M059J (cell line): ENCODE measurements around the gene NOL4L. TPM values are rescaled to one million over a fixed set of nuclear protein-coding genes. Genes with fewer than 3 reads are reported as not detected.

Experiments
- DNase-seq: peaks from one replicate; pipeline ENCODE4 v3.0.0-alpha.2; 2012; ENCODE audit warnings: low read depth
- total RNA-seq: library from RNA; depleted of rRNA; stranded (reverse); fragments of >200 nt; shearing (Covaris generic); gene quantifications from 2 replicates; pipeline ENCODE4 v1.2.3, GENCODE V29; 2014

Gene NOL4L
- total RNA-seq, 1 experiment from 2014 or later, result 14.2 TPM

DNA sequence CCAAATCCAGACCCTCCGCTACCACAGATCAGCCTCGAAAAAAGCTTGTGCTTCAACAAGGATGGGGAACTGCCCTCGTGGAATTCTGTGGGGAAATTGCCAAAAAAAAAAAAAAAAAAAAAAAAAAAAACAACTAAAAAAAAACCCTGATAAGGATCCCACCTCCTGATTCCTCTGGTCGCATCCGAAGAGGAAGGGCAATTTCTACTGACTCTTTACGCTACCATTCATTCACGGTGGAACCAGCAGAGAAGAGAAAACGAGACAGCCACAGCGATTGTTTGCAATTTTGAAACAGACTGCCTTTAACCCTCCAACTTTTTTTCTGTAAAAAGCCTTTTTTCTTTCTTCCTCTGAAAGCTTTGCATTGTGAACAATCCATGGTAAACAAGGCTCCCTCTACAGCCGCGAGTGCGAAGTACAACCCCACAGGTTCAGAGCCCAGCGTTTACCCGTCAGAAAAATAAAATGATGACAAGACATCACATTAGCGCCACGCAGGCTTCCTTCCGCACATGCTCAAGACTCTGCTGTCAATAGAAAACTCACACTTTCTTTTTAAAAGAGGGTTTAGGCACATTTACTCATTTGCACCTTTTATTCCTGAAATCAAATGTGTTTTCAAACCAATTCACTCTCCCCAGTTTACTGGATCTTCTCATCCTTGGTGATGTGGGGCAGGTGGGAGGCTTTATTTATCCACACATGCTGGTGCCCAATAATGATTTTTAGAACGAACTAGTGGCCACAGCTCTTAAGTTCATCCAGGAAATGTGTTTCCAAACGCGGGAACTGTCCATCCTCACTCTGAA is 100.0 kb downstream of the NOL4L start:
- peak; percentile 86 for DNase-seq

DNA sequence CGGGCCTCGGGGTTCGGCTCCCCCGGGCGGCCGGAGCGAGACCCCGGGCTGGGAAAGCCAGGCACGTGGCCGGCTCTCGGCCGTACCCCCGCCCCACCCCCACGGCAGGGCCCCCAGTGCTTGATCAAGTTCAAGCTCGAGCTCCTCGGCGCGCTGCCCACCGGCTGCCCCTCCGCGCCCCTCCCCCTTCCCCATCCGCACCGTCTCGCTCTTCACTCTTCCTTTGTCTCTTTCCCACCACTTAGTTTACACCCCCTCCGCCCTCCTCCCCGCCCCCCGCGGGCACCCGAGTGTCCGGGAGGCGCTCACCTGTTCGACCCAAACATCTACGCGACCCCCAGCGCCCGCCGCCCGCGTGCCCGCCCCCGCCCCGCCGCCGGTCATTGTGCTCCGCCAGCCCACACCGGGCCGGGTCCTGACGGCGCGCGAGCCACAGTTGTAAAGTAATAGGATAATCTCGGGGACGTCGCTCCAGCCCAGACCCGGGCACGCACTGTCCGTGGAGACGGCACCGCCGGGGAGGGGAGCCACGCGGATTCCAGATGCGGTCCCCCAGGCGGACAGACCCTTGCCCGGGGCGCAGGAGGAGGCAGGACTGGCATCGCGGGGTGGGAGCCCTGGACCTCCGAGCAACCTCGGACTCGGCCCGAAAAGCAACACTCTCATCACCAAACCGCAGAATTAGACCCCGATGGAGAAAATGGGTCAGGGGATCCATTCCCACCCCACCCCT is 100.7 kb downstream of the NOL4L start:
- peak; percentile 40 for DNase-seq

DNA sequence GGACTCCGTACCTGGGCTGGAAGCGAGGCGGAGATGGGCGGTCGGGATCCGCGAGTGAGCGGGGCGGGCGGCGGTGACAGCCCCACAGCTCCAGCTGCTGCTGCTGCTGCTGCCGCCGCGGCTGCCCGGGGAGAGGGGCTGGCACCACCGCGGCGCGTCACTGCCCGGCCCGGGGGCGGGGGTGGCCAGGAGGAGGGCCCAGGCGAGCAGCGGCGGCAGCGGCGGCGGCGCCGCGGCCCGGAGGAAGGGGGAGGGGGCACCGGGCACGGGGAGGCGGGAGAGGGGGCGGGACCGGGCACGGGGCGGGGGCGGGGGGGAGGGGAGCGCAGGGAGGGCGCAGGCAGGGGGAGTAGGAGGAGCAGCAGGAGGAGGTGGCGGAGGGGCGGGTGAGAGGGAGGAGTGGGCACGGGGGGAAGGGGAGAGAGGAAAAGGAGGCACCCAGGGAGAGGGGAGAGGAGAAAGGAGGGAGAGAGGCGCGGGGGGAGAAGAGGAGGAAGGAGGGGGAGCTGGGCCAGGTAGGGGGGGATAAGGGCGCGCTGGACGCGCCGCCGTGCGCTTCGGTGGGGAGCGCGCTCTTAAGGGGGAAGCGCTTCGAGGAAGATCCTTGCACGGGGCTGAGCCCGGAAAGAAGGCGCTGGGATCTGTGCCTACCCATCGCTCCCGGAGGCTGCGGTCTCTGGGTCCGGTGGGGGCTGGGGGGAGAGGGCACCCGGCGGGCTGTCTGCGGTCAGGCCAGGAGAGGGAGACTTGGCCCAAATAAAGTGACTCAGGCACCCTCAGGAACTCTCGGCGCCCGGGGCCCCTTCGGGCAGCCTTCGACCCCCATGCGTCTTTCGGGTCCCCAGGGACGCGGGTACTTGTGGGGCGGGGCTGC is 101.5 kb downstream of the NOL4L start:
- peak; percentile 95 for DNase-seq

DNA sequence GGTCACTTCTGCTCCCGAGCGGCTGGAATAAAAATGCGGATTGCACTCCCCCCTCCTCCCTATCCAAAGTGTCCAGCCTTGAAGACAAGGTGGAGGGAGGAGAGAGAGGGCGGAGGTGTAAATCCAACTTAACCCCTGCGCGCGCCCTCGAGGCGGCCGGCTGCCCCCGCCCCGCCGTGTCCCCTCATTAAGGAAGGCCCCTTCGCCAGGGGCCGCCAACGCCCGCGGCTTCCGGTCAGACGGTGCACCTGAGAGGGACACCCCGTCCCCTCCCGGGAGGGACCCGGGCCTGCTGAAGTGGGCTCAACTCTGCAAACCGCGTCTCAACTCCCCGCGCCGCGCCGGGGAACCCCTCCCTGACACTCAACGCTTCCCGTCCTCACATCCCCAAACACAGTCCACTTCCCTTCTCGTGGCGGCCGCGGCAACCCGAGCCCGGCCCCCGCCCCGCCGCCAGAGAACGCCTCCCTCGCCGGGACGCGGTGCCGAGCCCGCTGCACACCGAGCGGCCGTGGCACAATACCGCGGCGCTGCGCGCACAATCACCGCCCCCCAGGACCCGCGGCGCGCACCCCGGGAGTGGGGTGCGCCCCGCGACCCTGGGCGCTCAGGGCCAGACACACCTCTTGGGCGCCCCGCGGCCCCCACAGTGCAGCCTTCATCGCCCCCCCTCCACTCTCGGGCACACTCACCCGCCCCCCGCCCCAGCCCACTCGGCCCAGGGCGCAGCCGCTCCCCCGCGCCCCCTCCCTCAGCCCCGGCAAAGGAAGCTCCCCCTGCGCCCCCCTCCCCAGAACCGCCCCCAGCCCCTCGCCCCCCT is 102.5 kb downstream of the NOL4L start:
- peak; percentile 41 for DNase-seq

DNA sequence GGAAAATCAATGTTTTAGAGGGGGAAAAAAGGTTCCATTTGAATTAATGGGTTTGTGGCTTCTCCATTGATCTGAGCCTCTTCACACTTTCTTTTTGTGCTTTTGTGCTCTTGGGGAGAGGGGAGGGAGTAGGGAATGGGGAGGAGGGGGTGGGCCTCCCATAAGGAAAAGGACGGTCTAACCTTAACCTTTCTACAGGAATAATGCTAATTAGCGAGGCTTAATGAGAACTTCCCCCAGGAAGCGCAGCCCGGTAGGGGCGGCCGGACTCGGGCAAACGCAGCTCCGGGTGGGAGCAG is 103.0 kb downstream of the NOL4L start:
- DNase-seq, result no peak

DNA sequence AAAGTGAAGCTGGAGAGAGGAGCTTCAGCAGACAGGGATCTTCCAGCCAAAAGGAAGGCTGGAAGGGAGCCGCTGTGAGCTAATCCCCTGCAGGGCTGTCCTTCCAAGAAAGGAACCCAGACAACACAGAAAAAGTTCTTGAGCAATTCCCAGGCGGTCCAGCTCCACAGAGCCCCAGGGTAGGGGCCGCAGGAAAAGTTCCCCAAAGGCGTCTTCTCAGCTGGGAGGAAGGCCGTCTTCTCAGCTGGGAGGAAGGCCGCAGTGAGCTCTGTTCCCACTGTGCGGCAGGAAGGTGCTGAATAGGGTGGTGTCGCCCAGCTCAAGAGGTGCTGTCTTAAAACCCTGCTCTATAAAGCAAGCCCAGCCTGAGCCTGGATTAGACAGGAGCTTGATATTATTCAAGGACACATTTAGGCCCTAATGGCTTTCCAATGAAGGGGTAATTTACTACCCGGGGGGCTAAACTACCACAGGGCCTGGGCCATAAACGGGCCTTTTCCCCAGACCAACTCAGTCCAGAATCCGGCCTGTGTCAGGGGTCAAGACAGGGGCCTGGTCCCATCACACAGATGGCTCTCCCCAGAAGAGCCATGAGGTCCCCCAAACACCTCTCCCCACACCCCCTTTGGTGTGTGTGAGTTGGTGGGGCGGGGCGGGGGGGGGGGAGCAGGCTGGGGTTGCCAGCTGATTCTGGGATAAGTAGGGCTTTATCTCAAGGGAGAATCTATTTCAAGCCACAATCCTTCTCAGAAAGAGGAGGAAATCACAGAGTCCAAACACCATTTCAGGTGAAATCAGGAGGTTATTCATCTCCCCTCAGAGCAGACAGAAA is 103.6 kb downstream of the NOL4L start:
- DNase-seq, result no peak

DNA sequence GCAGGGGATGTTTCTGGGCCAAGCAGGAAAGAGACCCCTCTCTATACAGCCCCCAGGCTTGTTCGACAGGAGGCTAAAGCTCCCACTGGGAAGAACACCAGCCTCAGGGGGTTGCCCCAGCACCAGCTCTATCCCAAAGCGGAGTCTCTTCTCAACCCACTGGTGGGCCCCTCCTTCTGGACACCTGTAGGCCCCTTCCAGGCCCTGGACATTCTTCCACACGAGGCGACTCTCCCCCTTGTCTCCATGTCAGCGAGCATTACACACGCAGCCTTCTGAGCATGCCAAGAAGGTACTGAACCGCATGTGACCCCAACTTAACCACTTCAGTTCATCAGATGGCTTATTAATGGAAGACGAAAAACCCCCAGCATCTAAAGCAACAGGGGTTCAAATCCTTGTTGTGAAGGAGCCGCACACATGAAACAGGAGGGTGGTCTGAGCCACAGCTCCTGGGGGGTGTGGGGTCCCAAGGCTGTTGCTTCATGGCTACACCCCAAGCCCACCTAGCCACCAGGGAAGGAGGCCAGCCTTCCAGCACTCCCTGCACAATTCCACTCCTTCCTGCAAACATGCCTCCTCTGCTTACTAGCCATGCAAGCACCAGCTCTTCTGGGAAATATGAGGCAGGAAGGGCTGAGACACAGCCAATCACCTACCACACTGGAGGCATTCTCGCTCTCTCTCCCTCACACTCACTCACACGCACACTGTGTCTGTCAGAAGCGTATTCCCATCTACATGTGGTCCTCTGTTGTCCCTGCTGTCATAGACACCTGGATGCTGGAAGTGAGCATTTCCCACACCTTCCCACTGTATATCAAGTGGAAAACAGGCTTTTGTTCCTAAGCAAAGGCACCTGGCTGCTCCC is 104.5 kb downstream of the NOL4L start:
- no peak for DNase-seq

DNA sequence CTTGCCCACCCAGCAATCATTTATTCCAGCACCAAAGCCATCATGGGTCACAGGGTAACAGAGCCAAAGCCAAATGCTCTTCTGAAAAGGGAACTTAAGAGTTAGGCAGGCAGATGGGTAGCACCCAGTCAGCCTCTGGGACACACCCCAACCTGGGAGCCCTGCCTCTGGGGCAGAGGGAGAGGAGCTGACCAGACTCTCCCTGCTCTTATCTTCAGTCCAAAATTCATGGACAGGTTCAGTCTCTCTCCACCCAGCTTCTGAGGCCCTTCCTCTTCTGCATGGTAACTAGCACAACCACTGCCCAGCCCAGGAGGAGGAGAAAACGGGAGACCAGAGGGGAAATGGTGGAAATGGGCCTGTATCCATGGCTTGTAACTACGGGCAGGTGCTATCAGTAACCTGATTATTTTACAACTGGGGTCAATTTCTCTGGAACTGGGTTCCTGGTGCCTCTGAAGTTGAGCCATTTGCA is 105.4 kb downstream of the NOL4L start:
- DNase-seq, result no peak

DNA sequence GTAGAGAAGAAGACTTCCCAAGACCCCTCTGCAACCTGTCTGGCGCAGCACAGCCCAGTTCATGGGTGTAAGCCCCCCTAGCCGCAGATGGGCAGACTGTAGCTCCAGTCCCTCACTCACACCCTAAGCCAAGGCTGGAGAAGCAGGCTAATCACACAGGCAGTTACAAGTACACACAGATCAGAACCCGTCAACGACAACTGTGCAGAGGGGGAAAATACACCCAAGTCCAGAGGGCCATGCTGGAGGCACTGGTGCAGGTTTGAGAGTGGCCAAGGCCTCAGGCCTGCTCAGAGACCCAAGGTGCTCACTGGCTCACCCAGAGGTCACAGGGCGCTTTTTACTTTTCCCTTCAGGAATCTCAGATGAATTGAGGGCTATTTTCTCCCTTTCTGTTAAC is 106.1 kb downstream of the NOL4L start:
- no peak for DNase-seq

DNA sequence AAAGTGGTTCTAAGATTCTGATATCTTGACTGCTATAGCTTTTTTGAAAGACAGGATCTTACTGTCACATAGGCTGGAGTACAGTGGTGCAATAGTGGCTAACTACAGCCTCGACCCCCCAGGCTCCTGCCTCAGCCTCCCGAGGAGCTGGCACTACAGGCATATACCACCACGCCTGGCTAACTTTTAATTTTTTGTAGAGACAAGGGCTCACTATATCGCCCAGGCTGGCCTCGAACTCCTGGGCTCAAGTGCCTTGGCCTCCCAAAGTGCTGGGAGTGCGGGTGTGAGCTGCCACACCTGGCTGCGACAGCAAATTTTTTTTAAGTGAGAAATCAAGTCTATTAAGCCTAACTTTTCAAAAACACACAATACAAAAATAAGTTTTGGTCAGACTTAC is 106.6 kb downstream of the NOL4L start:
- DNase-seq, result no peak

DNA sequence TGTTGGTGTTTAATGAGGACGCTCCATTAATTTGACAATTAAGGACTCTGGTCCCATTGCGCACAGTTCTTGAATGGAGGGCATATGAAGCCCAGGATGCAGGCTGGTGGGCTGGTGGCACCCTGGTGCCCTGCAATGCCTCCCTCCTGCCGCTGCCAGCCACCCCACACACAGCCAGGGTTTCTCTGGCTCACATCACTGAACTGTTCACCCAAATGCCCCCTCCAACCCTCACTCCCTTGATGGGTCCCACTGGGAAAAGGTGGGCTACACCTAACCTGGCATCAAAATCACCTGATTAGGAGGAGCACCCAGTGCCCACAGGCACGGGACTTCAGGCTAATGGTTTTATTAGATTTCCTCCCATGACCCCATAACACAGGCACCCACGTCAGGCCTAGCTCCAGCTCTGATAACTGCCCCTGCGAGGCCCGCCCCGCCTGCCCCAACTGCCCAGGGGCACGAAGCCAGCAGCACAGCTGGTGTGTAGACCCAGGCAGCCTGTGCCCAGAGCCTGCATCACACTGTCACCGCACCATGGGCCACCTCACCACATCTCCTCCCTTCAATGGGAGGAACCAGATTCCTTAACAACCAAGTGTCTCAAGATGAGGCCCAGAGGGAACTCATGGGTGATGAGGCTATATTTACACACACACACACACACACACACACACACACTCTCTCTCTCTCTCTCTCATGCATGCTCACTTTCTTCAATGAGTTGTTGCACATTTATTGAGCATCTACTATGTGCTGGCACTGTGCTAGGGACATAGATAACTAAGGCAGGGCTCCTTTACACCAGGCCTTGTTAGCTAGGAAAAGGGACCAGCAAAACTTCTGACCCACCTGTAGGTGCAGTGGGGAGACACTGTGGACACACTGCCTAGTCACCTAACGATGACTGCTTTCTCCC is 107.3 kb downstream of the NOL4L start:
- DNase-seq, result no peak

DNA sequence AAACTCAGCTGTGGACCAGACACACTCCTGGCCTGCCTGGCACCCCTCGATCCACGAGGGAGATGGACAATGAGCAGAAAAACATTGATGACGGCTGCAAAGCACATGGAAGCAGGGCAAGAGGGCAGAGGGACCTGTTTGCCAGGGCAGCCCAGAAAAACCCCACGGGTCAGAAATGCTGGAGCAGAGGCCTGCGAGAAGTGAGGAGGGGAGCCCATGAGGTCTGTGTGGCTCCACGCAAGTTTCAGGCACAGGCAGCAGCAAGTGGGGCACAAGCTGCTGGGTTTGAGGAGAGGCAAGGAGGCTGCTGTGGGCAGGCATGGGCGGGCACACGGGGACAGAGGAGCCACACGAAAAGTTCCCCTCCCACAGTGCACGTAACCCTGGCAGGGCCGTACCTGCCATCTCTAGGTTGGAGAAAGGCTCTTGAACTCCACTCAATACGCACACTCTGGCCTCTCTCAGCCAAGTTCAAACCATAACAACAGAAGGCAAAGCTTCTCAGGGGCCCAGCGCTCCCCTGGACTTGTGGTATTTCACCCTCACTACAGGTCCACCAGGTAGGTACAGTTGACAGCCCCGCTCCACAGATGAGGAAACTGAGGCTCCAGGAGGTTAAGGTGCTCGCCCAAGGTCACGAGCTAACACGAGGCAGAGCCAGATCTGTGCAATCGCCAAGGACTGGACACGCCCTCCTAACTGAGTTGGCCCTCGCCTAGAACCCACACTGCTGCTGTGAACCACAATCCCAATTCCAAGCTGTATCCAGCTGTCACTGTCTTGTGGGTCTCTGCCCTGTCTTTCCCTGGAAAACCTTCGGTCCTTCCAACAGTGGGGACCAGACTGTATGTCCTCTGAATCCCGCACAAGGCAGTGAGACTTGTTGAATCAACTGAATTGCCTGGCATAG is 108.2 kb downstream of the NOL4L start:
- no peak for DNase-seq

DNA sequence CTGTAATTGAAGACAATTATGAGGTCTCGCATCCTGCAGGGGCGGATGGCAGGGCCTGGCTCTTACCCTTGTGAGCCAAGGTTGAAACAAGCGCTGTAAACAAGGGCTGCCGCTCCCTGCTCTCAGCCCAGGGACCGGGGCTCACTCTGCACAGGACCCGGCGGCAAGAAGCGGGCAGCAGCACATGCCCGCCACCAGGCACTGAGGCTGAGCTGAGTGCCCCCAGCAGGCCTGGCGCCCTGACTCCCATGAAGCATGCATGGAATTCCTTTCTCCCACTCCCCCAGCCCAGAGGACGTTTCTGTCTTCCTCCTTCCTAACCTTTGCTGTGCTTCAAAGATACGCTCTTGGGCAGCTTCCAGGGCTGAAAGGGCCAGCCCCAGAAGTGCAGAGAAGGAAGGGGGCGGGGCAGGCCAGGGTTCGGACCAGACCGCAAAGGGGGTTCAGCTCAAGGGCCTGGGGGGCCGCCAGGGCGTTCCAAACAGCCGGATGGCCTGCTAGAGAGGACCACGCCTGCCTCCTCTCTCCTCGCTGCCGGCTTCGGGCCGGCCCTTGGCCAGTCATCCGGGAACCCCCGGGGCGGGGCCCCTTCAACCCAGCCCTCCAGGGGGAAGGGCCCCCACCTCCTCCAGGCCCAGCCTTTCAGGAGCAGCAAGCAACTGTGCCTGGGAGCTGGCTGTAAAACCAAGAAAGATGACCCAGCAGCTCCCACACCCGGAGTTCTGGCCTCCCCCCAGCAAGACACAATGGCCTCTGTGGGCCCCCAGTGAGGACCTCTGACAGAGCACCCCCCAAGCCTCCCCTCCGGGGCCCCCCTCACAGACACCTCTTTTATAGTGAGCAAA is 109.9 kb downstream of the NOL4L start:
- DNase-seq, result peak; percentile 97

DNA sequence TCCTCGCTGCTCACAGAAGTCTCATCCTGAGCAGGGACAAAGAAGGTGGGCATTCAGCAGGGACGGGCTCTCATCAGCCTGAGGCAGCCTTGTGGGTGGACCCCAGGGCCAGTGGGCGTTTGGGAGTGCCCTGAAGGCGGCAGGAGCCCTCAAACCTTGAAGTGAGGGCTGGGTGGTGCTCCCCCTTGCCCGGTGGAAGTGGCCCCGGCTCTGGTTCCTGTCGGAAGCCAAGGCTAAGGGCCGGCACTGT is 110.5 kb downstream of the NOL4L start:
- DNase-seq, result no peak

DNA sequence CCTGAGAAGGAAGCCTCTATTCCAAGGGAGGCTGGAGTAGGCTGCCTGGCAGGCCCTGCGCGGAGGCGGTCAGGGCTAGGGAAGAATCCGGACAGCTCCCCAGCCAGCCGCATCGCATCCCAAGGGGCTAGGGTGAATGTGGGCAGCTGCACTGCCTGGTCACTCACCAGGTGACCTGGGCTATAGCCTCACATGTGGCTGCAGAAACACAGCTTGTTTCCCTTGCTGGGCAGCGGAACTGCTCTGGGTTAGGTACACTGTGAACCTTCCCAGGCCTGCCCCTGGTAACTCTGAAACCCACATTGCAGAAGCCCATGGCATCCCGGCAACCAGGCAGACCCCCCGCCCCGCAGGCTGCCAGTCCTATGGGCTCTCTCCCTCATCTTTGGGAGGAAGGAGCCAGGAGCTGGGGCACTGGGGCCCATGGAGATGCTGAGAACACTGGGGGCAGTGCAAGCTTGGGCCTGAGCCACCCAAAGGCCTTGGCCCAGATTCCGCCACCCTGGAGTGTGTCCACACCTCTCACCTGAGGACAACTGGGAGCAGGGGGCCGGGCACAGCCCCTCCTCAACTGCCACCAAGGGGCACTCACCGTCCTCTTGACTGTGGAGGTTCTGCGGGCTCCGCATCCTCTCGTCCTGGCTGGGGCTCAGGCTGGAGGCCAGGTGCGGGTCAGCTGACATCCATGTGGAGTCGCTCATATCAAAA is 111.0 kb downstream of the NOL4L start:
- no peak for DNase-seq
